Measurements from ENCODE around the gene UBE4A.

DNA sequence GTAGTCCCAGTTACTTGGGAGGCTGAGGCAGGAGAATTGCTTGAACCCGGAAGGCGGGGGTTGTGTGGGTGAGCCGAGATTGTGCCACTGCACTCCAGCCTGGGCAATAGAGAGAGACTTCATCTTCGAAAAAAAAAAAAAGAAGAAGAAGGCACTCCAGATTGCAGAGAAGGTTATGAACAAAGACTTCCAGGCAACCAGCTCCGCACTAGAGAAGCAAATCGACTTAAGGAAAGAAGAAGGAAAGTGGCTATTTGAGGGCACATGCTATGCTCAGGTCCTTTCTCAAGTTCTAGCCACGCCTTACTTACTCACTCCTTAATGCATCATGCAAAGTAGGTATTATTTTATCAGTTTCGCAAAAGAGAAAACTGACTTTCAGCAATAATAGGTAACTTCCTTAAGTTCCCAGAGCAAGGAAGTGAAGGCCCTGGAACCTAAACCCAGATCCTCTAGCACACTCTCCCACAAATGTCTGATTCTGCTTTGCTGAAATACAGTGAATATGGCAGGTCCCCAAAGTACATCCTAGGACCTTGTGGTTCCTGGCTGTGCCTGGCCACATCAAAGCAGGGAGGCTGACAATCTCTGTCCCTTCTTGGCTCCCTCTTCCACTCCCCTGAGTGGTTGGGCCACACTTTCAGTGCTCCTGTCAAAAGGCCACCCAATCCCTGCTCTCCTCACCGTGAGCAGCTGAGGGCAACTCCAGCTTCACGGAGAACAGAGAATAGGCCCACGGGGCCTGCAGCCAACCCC is 40.6 kb upstream of the UBE4A start:
- TF ChIP-seq, protein P1, sequence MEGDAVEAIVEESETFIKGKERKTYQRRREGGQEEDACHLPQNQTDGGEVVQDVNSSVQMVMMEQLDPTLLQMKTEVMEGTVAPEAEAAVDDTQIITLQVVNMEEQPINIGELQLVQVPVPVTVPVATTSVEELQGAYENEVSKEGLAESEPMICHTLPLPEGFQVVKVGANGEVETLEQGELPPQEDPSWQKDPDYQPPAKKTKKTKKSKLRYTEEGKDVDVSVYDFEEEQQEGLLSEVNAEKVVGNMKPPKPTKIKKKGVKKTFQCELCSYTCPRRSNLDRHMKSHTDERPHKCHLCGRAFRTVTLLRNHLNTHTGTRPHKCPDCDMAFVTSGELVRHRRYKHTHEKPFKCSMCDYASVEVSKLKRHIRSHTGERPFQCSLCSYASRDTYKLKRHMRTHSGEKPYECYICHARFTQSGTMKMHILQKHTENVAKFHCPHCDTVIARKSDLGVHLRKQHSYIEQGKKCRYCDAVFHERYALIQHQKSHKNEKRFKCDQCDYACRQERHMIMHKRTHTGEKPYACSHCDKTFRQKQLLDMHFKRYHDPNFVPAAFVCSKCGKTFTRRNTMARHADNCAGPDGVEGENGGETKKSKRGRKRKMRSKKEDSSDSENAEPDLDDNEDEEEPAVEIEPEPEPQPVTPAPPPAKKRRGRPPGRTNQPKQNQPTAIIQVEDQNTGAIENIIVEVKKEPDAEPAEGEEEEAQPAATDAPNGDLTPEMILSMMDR (IDR thresholded peaks at IDR 0.05; ENCODE audit: extremely low read depth in 1 of 2, insufficient read depth in 1 of 2, low read depth in 1 of 2, low read length in 2 of 2) = no peak
- TF ChIP-seq POLR2A (IDR thresholded peaks at IDR 0.05; ENCODE audit: low read depth, low read length) (no peak), EZH2 (IDR thresholded peaks at IDR 0.05; ENCODE audit: borderline replicate concordance, low read depth, low read length, severe bottlenecking) (no peak), POLR2AphosphoS5 (IDR thresholded peaks at IDR 0.05; ENCODE audit: insufficient read depth, low read depth, low read length) (no peak), MYC (IDR thresholded peaks at IDR 0.05; ENCODE audit: low read depth, low read length) (no peak), JUN (IDR thresholded peaks at IDR 0.05; ENCODE audit: borderline replicate concordance, insufficient read depth, insufficient read length, low read depth) (no peak)
- TF ChIP-seq, protein P2, sequence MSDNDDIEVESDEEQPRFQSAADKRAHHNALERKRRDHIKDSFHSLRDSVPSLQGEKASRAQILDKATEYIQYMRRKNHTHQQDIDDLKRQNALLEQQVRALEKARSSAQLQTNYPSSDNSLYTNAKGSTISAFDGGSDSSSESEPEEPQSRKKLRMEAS (IDR thresholded peaks at IDR 0.05; ENCODE audit: insufficient read depth, insufficient read length) = no peak

All from endothelial cell of umbilical vein (primary cell).